HG03097 (cell line): Measurements from ENCODE around the gene JOSD1.
A peak's percentile ranks its signal among the peaks of the same experiment; 100 is the strongest.

Experiments
- ATAC-seq: cut with Tn5 transposase; IDR thresholded peaks from one replicate; pipeline ENCODE4 v1.9.1; 2021; ENCODE audit not compliant: unreplicated experiment, low FRiP score

Gene JOSD1

GRCh38 chr22:38715852-38716251, 15.1 kb upstream of the JOSD1 start:
- no peak for ATAC-seq

- ATAC-seq, result no peak
Observed at GRCh38 chr22:38715176-38715764, 14.5 kb upstream of the JOSD1 start.

DNA sequence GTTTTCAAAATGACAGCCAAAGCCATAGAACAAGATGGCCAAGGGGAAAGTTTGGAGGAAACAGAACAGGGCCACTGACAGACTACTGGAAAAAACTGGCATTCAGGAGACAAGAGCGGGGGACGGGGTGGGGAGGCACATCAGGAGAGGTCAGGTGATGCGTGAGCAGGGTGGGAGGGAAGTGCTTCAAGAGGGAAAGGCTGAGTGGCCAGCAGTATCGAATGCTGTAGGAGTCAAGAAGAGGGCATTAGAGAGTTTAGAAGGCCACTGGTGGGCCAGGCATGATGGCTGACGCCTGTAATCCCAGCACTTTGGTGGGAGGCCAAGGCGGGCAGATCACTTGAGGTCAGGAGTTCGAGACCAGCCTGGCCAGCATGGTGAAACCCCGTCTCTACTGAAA, 13.2 kb upstream of the JOSD1 start:
- no peak for ATAC-seq

- no peak for ATAC-seq
Observed at GRCh38 chr22:38712486-38713207, 11.9 kb upstream of the JOSD1 start.

GRCh38 chr22:38710866-38711265, 10.1 kb upstream of the JOSD1 start:
- no peak for ATAC-seq

GRCh38 chr22:38710351-38710750, 9.6 kb upstream of the JOSD1 start:
- no peak for ATAC-seq

DNA sequence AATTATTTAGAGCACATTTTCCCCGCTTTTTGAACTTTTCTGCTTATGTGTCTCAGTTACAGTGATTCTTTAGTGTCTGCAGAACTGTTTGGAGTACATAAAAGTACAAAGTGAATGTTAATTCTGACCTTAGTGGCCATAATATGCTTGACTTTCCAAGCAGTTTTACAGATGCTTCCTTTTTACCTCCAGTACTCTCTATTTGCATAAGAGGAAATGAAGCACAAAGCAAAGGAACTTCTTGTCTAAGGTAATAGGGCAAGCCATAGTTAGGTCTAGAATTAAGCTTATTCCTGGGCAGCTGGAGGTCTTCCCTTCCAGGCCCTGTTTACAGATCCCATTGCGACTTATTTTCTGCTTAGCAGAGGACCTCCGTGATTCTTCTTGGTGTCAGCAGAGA, 8.6 kb upstream of the JOSD1 start:
- no peak for ATAC-seq

DNA sequence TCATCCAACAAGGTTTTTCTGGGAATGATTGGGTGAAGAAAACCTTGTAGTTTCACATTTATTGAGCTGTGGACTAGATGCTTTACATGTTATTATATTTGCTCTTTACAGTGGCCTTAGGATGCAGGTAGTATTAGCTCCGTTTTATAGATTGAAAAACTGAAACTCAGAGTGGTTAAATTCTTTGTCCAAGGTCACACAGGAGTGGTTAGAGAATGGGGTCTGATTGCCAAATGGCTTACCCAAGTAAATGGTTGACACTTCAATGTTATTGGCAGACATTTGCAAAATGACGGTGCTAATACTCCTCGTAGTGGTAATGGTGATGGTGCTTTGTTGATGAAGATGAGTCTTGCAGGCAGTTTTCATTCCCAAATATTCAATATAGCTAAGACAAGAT, 7.2 kb upstream of the JOSD1 start:
- ATAC-seq, result no peak

- no peak for ATAC-seq
Observed at GRCh38 chr22:38707346-38707745, 6.6 kb upstream of the JOSD1 start.

- ATAC-seq, result no peak
Observed at GRCh38 chr22:38706901-38707195, 6.1 kb upstream of the JOSD1 start.

- peak; percentile 3 for ATAC-seq
Observed at GRCh38 chr22:38706101-38706900, 5.6 kb upstream of the JOSD1 start.

- peak; percentile 67 for ATAC-seq
Observed at GRCh38 chr22:38705235-38706100, 4.7 kb upstream of the JOSD1 start, which contains the start of gene GTPBP1. GTPBP1 (plus strand) TSS chr22:38705944; CDS start chr22:38705956, 12 bp downstream.

GRCh38 chr22:38704654-38705234, 4.0 kb upstream of the JOSD1 start:
- ATAC-seq, result no peak

- ATAC-seq, result no peak
Observed at GRCh38 chr22:38700270-38700788, 414 bp downstream of the JOSD1 start.

DNA sequence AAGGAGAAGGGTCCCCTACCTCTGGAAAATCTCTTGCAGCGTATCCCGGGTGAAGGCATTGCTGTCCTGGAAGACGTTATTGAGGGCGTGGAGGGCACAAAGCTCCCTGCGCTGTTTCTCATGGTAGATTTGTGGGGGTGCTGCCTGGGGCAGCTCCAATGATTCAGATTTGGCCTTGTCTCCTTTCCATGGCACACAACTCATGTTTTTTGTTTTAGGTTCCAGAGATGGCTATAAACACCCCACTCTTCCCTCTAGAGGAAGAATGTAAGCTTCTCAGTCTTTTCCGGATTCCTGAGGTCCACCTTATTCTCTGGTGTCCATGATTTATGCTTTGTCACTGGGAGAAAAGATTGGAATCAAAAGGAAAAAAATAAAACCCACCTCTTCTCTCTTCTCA, 959 bp downstream of the JOSD1 start:
- no peak for ATAC-seq

- ATAC-seq, result no peak
Observed at GRCh38 chr22:38699143-38699542, 1.6 kb downstream of the JOSD1 start.

DNA sequence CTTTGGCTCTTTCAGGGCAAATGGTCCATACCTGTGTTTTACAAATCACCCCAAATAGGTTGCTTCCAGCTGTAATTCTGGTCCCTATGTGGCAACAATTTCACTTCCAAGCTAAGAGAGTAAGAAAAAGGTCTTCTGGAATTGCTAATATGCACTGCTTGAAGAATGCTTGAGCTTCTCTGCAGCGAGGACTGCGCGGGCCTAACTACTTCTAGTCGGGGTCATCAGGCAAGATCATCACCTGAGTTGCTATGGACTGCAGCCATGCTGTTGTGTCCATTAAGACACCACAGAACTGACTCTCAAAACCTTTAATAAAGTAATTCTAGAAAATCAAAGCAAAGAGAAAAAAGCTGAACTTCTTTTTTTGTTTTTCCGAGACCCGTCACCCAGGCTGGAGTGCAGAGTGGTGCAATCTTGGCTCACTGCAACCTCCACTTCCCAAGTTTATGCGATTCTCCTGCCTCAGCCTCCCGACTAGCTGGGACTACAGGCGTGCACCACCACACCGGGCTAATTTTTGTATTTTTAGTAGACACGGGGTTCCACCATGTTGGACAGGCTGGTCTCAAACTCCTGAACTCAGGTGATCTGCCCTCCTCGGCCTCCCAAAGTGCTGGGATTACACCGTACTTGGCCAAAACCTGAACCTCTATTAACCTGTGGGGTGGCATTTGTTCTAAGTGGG, 2.2 kb downstream of the JOSD1 start:
- no peak for ATAC-seq

GRCh38 chr22:38697425-38698089, 3.2 kb downstream of the JOSD1 start:
- no peak for ATAC-seq
